ENCODE data around the gene SCGB1A1. TPM values are rescaled to one million over a fixed set of nuclear protein-coding genes. Genes with fewer than 3 reads are reported as not detected.
A peak's percentile ranks its signal among the peaks of the same experiment; 100 is the strongest.
"Not testable (repeated sequence)": the region's sequence is repeated elsewhere in the genome, so short reads cannot be mapped to it uniquely, and the experiment has no call there.

Gene SCGB1A1
- total and polyA plus RNA-seq, 2 of the 13 experiments (the other 11 are each of a cell fraction or from before 2014, with no cell fraction given), result not detected

- CTCF ChIA-PET (ENCODE audit: low intra/inter-chr PET ratio, low total read pairs), result interaction anchor here (1.0 to 2.0 kb wide), 6 partner anchors 13 to 314 kb away, joined by 3 to 25 read pairs (median 4); no protein-coding TSS in a partner anchor
- DNase-seq (ENCODE audit: low spot score) (peak; percentile 79), FAIRE-seq (peak; percentile 42), ATAC-seq (peak; percentile 81)
- H4K20me1 ChIP-seq (ENCODE audit: insufficient read depth, low read length); in situ Hi-C loops (cut with HindIII; ENCODE audit: extremely low pct_ligation_motif_present, low pct_unique_long_range_greater_than_20kb); H3K79me2 ChIP-seq (ENCODE audit: insufficient read depth, low read length); H3K27ac ChIP-seq (ENCODE audit: extremely low read length, insufficient read depth, low read length); H3K27me3 ChIP-seq (ENCODE audit: control insufficient read depth in 1 of 2, insufficient read depth in 2 of 2, low read length in 2 of 2); H3K9me3 ChIP-seq (ENCODE audit: low read length); H2AFZ ChIP-seq (ENCODE audit: low read length); BruUV-seq (replicated peaks); H3K9ac ChIP-seq (ENCODE audit: insufficient read depth, low read depth, low read length); H3K36me3 ChIP-seq (replicated peaks in 1 of 2; ENCODE audit: control insufficient read depth in 1 of 2, insufficient read depth in 2 of 2, low read length in 2 of 2); TF ChIP-seq LCORL (IDR thresholded peaks at IDR 0.05): not testable (repeated sequence)
- Histone ChIP-seq H3K4me1 (ENCODE audit: insufficient read depth, low read length) (peaks cover 25% of the 10 kb centered on the region), H3K4me3 (replicated peaks in 1 of 3; ENCODE audit: insufficient read depth in 1 of 3, low read depth in 2 of 3, low read length in 3 of 3) (peak overlapping the region in 2 of 3 experiments; percentile 26 to 47; a peak in 5 of 6 replicates), H3K4me2 (ENCODE audit: low read depth, low read length) (peak overlapping the region; percentile 61)
- POLR2A ChIA-PET, result interaction anchor here (1.4 kb wide), 1 partner anchor 193 kb away, joined by 4 read pairs; the partner anchor contains the start of gene EEF1G
- 7% methylated on average over 7 of the region's 12 CpGs for WGBS (ENCODE audit: low lambda C conversion rate)
- TF ChIP-seq, protein P1, sequence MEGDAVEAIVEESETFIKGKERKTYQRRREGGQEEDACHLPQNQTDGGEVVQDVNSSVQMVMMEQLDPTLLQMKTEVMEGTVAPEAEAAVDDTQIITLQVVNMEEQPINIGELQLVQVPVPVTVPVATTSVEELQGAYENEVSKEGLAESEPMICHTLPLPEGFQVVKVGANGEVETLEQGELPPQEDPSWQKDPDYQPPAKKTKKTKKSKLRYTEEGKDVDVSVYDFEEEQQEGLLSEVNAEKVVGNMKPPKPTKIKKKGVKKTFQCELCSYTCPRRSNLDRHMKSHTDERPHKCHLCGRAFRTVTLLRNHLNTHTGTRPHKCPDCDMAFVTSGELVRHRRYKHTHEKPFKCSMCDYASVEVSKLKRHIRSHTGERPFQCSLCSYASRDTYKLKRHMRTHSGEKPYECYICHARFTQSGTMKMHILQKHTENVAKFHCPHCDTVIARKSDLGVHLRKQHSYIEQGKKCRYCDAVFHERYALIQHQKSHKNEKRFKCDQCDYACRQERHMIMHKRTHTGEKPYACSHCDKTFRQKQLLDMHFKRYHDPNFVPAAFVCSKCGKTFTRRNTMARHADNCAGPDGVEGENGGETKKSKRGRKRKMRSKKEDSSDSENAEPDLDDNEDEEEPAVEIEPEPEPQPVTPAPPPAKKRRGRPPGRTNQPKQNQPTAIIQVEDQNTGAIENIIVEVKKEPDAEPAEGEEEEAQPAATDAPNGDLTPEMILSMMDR (CRISPR knock-in tag; IDR thresholded peaks at IDR 0.05), result peak; percentile 87
- TF ChIP-seq SAP130 (CRISPR knock-in tag; IDR thresholded peaks at IDR 0.05; ENCODE audit: low read depth) (0 out of 2 replicates have a peak, but pooled peaks have one; percentile 13), STAG1 (CRISPR knock-in tag; IDR thresholded peaks at IDR 0.05) (peak; percentile 84), MAX (IDR thresholded peaks at IDR 0.05) (0 out of 2 replicates have a peak, but pooled peaks have one; percentile 10), HMGXB4 (CRISPR knock-in tag; IDR thresholded peaks at IDR 0.05; ENCODE audit: borderline replicate concordance in 1 of 2, low read depth in 1 of 2) (peak in 1 of 2 experiments; percentile 47; a peak in 1 of 4 replicates), RAD21 (CRISPR knock-in tag; IDR thresholded peaks at IDR 0.05) (peak; percentile 59), FOXC1 (CRISPR knock-in tag; IDR thresholded peaks at IDR 0.05; ENCODE audit: borderline replicate concordance) (0 out of 2 replicates have a peak, but pooled peaks have one; percentile 28), ZMYM4 (CRISPR knock-in tag; IDR thresholded peaks at IDR 0.05) (0 out of 2 replicates have a peak, but pooled peaks have one; percentile 14), LCORL (CRISPR knock-in tag; IDR thresholded peaks at IDR 0.05) (0 out of 2 replicates have a peak, but pooled peaks have one; percentile 45), ARNT2 (CRISPR knock-in tag; IDR thresholded peaks at IDR 0.05; ENCODE audit: low read depth) (0 out of 2 replicates have a peak, but pooled peaks have one; percentile 31), GATAD2A (CRISPR knock-in tag; IDR thresholded peaks at IDR 0.05) (peak; percentile 52), SMC3 (IDR thresholded peaks at IDR 0.05; ENCODE audit: low read length) (peak; percentile 63)
- TF ChIP-seq, protein P2, sequence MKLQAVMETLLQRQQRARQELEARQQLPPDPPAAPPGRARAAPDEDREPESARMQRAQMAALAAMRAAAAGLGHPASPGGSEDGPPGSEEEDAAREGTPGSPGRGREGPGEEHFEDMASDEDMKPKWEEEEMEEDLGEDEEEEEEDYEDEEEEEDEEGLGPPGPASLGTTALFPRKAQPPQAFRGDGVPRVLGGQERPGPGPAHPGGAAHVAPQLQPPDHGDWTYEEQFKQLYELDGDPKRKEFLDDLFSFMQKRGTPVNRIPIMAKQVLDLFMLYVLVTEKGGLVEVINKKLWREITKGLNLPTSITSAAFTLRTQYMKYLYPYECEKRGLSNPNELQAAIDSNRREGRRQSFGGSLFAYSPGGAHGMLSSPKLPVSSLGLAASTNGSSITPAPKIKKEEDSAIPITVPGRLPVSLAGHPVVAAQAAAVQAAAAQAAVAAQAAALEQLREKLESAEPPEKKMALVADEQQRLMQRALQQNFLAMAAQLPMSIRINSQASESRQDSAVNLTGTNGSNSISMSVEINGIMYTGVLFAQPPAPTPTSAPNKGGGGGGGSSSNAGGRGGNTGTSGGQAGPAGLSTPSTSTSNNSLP (IDR thresholded peaks at IDR 0.05; ENCODE audit: low read depth, low read length), result peak; percentile 92
- TF ChIP-seq, protein P3, sequence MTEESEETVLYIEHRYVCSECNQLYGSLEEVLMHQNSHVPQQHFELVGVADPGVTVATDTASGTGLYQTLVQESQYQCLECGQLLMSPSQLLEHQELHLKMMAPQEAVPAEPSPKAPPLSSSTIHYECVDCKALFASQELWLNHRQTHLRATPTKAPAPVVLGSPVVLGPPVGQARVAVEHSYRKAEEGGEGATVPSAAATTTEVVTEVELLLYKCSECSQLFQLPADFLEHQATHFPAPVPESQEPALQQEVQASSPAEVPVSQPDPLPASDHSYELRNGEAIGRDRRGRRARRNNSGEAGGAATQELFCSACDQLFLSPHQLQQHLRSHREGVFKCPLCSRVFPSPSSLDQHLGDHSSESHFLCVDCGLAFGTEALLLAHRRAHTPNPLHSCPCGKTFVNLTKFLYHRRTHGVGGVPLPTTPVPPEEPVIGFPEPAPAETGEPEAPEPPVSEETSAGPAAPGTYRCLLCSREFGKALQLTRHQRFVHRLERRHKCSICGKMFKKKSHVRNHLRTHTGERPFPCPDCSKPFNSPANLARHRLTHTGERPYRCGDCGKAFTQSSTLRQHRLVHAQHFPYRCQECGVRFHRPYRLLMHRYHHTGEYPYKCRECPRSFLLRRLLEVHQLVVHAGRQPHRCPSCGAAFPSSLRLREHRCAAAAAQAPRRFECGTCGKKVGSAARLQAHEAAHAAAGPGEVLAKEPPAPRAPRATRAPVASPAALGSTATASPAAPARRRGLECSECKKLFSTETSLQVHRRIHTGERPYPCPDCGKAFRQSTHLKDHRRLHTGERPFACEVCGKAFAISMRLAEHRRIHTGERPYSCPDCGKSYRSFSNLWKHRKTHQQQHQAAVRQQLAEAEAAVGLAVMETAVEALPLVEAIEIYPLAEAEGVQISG (CRISPR knock-in tag; IDR thresholded peaks at IDR 0.05), result peak; percentile 27; the same call in 1 of the 2 replicates
- intact Hi-C loops (cut with micrococcal nuclease; ENCODE audit: unreplicated experiment), result loop anchor here (1.0 kb wide), 2 partner anchors 12 to 313 kb away; no protein-coding TSS in a partner anchor
These were observed 38.0 kb upstream of the SCGB1A1 start for GRCh38 chr11:62380821-62381245.
